IMR-90 (cell line): ENCODE data around the gene LTBP2. TPM values are rescaled to one million over a fixed set of nuclear protein-coding genes. Genes with fewer than 3 reads are reported as not detected.
A peak's percentile ranks its signal among the peaks of the same experiment; 100 is the strongest.

ENCODE experiments used
- ATAC-seq: fragments of 200-7000 bp; cut with Tn5 transposase; 2 replicates; pipeline ENCODE4 v1.9.1; 2020; ENCODE audit warnings: low read depth, mild to moderate bottlenecking, moderate library complexity
- Bru-seq: library from RNA; stranded (reverse); fragments of 400-500 nt; gene quantifications from one replicate; lab custom pipeline; 2021; lab: Mats Ljungman, UMichigan
- BruChase-seq, 2 experiments: library from RNA; stranded (reverse); fragments of 400-500 nt; gene quantifications; one replicate each; lab custom pipeline; 2021; lab: Mats Ljungman, UMichigan
- BruUV-seq: library from RNA; stranded (reverse); fragments of 400-500 nt; replicated peaks from 2 replicates; lab custom pipeline; 2021; lab: Mats Ljungman, UMichigan
- CTCF ChIA-PET: fragments of 300-600 bp; formaldehyde crosslinking; extraction: SDS; loops from one replicate; lab custom pipeline; 2021; ENCODE audit warnings: antibody characterized with exemption; lab: Yijun Ruan, JAX
- POLR2A ChIA-PET: fragments of 300-600 bp; sonication (Branson Sonifier 250); formaldehyde crosslinking; loops from one replicate; lab custom pipeline; 2022; ENCODE audit warnings: antibody characterized with exemption; ENCODE audit not compliant: unreplicated experiment; lab: Charles Lee
- DNase-seq: peaks from one replicate; pipeline ENCODE4 v3.0.0; 2013
- H2AFZ ChIP-seq: replicated peaks from 2 replicates; pipeline ENCODE3; 2013; ENCODE audit warnings: low read length, mild to moderate bottlenecking; ENCODE audit not compliant: poor library complexity
- H2AK5ac ChIP-seq: 2 replicates; pipeline ENCODE4 v1.6.1; 2013; ENCODE audit warnings: low read depth, low read length, inconsistent platforms
- H2AK9ac ChIP-seq: replicated peaks from 2 replicates; pipeline ENCODE3; 2013; ENCODE audit warnings: mild to moderate bottlenecking, low read depth, low read length, moderate library complexity; ENCODE audit not compliant: poor library complexity
- H2BK120ac ChIP-seq: 2 replicates; pipeline ENCODE4 v1.6.1; 2013; ENCODE audit warnings: low read depth, low read length, inconsistent platforms
- H2BK15ac ChIP-seq: 3 replicates; pipeline ENCODE4 v1.6.1; 2013; ENCODE audit warnings: low read depth, low read length, inconsistent platforms
- H2BK20ac ChIP-seq: 2 replicates; pipeline ENCODE4 v1.6.1; 2013; ENCODE audit warnings: low read depth, mild to moderate bottlenecking, inconsistent platforms, low read length, moderate library complexity
- H2BK5ac ChIP-seq: 2 replicates; pipeline ENCODE4 v1.6.1; 2013; ENCODE audit warnings: mild to moderate bottlenecking, low read depth, low read length, inconsistent platforms; ENCODE audit not compliant: poor library complexity, severe bottlenecking
- H3K14ac ChIP-seq: replicated peaks from 2 replicates; pipeline ENCODE4 v1.6.1; 2013; ENCODE audit warnings: low read depth, low read length, inconsistent platforms
- H3K18ac ChIP-seq: 2 replicates; pipeline ENCODE4 v1.6.1; 2013; ENCODE audit warnings: low read depth, low read length, control low read depth
- H3K23ac ChIP-seq: 2 replicates; pipeline ENCODE4 v1.6.1; 2013; ENCODE audit warnings: low read depth, low read length, inconsistent platforms
- H3K27ac ChIP-seq: 2 replicates; pipeline ENCODE4 v1.5.1; 2013; ENCODE audit warnings: mild to moderate bottlenecking, control low read depth, low read length; ENCODE audit not compliant: insufficient read depth
- H3K27me3 ChIP-seq: 2 replicates; pipeline ENCODE4 v1.6.1; 2013; ENCODE audit warnings: low read length; ENCODE audit not compliant: control insufficient read depth, insufficient read depth
- H3K36me3 ChIP-seq: 2 replicates; pipeline ENCODE4 v1.6.1; 2013; ENCODE audit warnings: low read length, mixed read lengths; ENCODE audit not compliant: control insufficient read depth, insufficient read depth
- H3K4ac ChIP-seq: 2 replicates; pipeline ENCODE4 v1.6.1; 2013; ENCODE audit warnings: low read depth, low read length, inconsistent platforms
- H3K4me1 ChIP-seq: 2 replicates; pipeline ENCODE4 v1.6.1; 2013; ENCODE audit warnings: low read length, mixed read lengths; ENCODE audit not compliant: control insufficient read depth, insufficient read depth
- H3K4me2 ChIP-seq: 2 replicates; pipeline ENCODE4 v1.6.1; 2013; ENCODE audit warnings: low read depth, mild to moderate bottlenecking, control low read depth, low read length, moderate library complexity
- H3K4me3 ChIP-seq: 2 replicates; pipeline ENCODE4 v1.5.1; 2013; ENCODE audit warnings: low read depth, mild to moderate bottlenecking, control low read depth, low read length, moderate library complexity; ENCODE audit not compliant: insufficient read depth
- H3K56ac ChIP-seq: 2 replicates; pipeline ENCODE4 v1.6.1; 2013; ENCODE audit warnings: low read length, inconsistent platforms; ENCODE audit not compliant: insufficient read depth; ENCODE audit errors: extremely low read depth
- H3K79me1 ChIP-seq, 2 experiments: 2 replicates each; pipeline ENCODE4 v1.6.1; 2013; ENCODE audit warnings: low read length in 2 of 2, inconsistent platforms in 1 of 2, low read depth in 1 of 2
- H3K9ac ChIP-seq: 2 replicates; pipeline ENCODE4 v1.6.1; 2013; ENCODE audit warnings: low read depth, low read length, control low read depth
- H3K9me1 ChIP-seq: 2 replicates; pipeline ENCODE4 v1.6.1; 2013; ENCODE audit warnings: low read length, inconsistent platforms; ENCODE audit not compliant: insufficient read depth
- H3K9me3 ChIP-seq: 2 replicates; pipeline ENCODE4 v1.6.1; 2013; ENCODE audit warnings: low read length; ENCODE audit not compliant: control insufficient read depth, insufficient read depth
- H4K20me1 ChIP-seq: 2 replicates; pipeline ENCODE4 v1.6.1; 2013; ENCODE audit warnings: low read length, inconsistent platforms; ENCODE audit not compliant: insufficient read depth
- H4K5ac ChIP-seq: 2 replicates; pipeline ENCODE4 v1.6.1; 2013; ENCODE audit warnings: mild to moderate bottlenecking, low read depth, low read length, control low read depth
- H4K8ac ChIP-seq, 2 experiments: 2 replicates each; pipeline ENCODE4 v1.6.1; 2013; ENCODE audit warnings: low read depth in 2 of 2, low read length in 2 of 2, control low read depth in 1 of 2, inconsistent platforms in 1 of 2
- H4K91ac ChIP-seq: 2 replicates; pipeline ENCODE4 v1.6.1; 2013; ENCODE audit warnings: low read depth, low read length, inconsistent platforms; ENCODE audit not compliant: insufficient read depth
- CEBPB ChIP-seq: IDR thresholded peaks from 2 replicates; pipeline ENCODE4 v1.6.1; 2012; ENCODE audit warnings: low read depth, low read length, improper control_type of control experiment
- MAFK ChIP-seq: IDR thresholded peaks from 2 replicates; pipeline ENCODE4 v1.6.1; 2012; ENCODE audit warnings: low read depth, low read length, improper control_type of control experiment
- MAZ ChIP-seq: IDR thresholded peaks from 2 replicates; pipeline ENCODE4 v1.6.1; 2012; ENCODE audit warnings: low read depth, mild to moderate bottlenecking, low read length, improper control_type of control experiment, moderate library complexity, borderline replicate concordance
- MXI1 ChIP-seq: IDR thresholded peaks from 2 replicates; pipeline ENCODE4 v1.6.1; 2012; ENCODE audit warnings: low read depth, mild to moderate bottlenecking, low read length, moderate library complexity, borderline replicate concordance
- SMC3 ChIP-seq: fragments of 150-350 bp; IDR thresholded peaks from 2 replicates; pipeline ENCODE4 v1.6.1; 2016; ENCODE audit warnings: low read depth, mild to moderate bottlenecking, antibody characterized with exemption, low read length, moderate library complexity
- WGBS, 2 experiments: methylation state at CpG; one replicate each; pipeline versions ENCODE4 v1.1.5 to v1.1.7; 2013; ENCODE audit warnings: missing lambda C conversion rate in 2 of 2; ENCODE audit not compliant: insufficient read length in 1 of 2; ENCODE audit errors: extremely low coverage in 2 of 2; 5-methylcytosine and 5-hydroxymethylcytosine counted together
- dilution Hi-C: fragments of 300-500 bp; cut with HindIII; formaldehyde crosslinking; loops from one replicate; pipeline ENCODE4 v1.14.3; 2018; ENCODE audit warnings: low sequenced_read_pairs; ENCODE audit not compliant: unreplicated experiment
- in situ Hi-C: fragments of 300-500 bp; cut with MboI; formaldehyde crosslinking; loops from 3 replicates; pipeline ENCODE4 v1.14.3; 2019; ENCODE audit warnings: low sequenced_read_pairs, inconsistent platforms, mixed read lengths
- intact Hi-C: fragments of 100-400 bp; cut with micrococcal nuclease; formaldehyde crosslinking; loops from 2 replicates; pipeline ENCODE4 v1.10.0; 2022
- long read RNA-seq: library from polyadenylated mRNA; unstranded; transcript quantifications from one replicate; pipeline ENCODE4 v2.0.0, GENCODE V29; 2021; ENCODE audit not compliant: unreplicated experiment
- polyA plus RNA-seq, 3 experiments: library from polyadenylated mRNA; depleted of rRNA; stranded (reverse); fragments of >200 nt; gene quantifications; 2 replicates each; pipeline ENCODE4 v1.2.3, GENCODE V29; 2012; ENCODE audit warnings: low replicate concordance in 1 of 3
- total RNA-seq: library from RNA; depleted of rRNA; stranded (reverse); fragments of >200 nt; gene quantifications from 2 replicates; pipeline ENCODE4 v1.2.3, GENCODE V29; 2012; rRNA removed

Gene LTBP2
- total RNA-seq (23.8 and 26.7 TPM in 2 replicates), polyA plus RNA-seq (2012; rRNA removed) (79.3 and 81.8 TPM in 2 replicates), Bru-seq, nascent RNA (percentile 71 among the genes with signal in this experiment), BruChase-seq, experiment 1, labeled RNA remaining after a 6-hour chase (percentile 67 among the genes with signal in this experiment), BruChase-seq, experiment 2, labeled RNA remaining after a 2-hour chase (percentile 71 among the genes with signal in this experiment)
- polyA plus RNA-seq (2012; cell fraction: cytosol; rRNA removed): 49.1 and 65.1 TPM in 2 replicates
- 57.1 and 111 TPM in 2 replicates for polyA plus RNA-seq (2012; cell fraction: nucleus; rRNA removed; ENCODE audit: low replicate concordance)
- long read RNA-seq, transcript LTBP2-203 (2 exons, 863 nt): major isoform, 9 of 146 reads
- long read RNA-seq, partial matches to known transcripts: 117 of 146 reads
- long read RNA-seq, other reads (novel, unspliced or antisense): 20 of 146 reads

GRCh38 chr14:74611650-74612349, at the start of gene LTBP2:
Gene LTBP2, minus strand, starts transcription at chr14:74612237. Its CDS starts 293 bp downstream, at chr14:74611944.
- in situ Hi-C loops: no loop called here

More at GRCh38 chr14:74611650-74612349, at the start of gene LTBP2:
- peak within 1 kb of the TSS; percentile 92 for H2AFZ ChIP-seq
- H2AK9ac ChIP-seq: peak within 1 kb of the TSS; percentile 83
- intact Hi-C loops (no loop called here), dilution Hi-C loops (no loop called here)
- TF ChIP-seq MXI1: no peak; the same call in 1 of the 2 replicates
- no peak for TF ChIP-seq MAZ
- no peak for TF ChIP-seq CEBPB
- TF ChIP-seq MAFK: no peak
- no peak for TF ChIP-seq SMC3
- H4K20me1 ChIP-seq: peaks cover 11% of the 10 kb centered on the region; the same call in 1 of the 2 replicates
- WGBS, 2 experiments: 0% methylated on average over 37 of the region's 70 CpGs; no CpG with 5 or more reads in 1 of the 2 experiments
- no peaks in the 10 kb centered on the region for H3K27me3 ChIP-seq
- peak within 1 kb of the TSS; percentile 95 for H3K27ac ChIP-seq
- POLR2A ChIA-PET: interaction anchor here (0.6 to 2.7 kb wide), 3 partner anchors 40 to 122 kb away, joined by 3 to 9 read pairs (median 5); no protein-coding TSS in a partner anchor
- peaks cover 2 to 52% of the 10 kb centered on the region in 2 experiments; a peak in 2 of 4 replicates for H3K79me1 ChIP-seq
- H3K9ac ChIP-seq: peak within 1 kb of the TSS; percentile 91
- H3K14ac ChIP-seq: peak within 1 kb of the TSS; percentile 90
- BruUV-seq: TSS peak; percentile 98
- peak within 1 kb of the TSS; percentile 85 for H4K91ac ChIP-seq
- DNase-seq (peak; percentile 31), ATAC-seq (peak; percentile 15)
- H3K4ac ChIP-seq: peak within 1 kb of the TSS; percentile 90
- peak within 1 kb of the TSS; percentile 83 for H3K4me2 ChIP-seq
- peak within 1 kb of the TSS; percentile 73 to 76; a peak in 3 of 4 replicates for H4K8ac ChIP-seq
- peak within 1 kb of the TSS; percentile 52; the same call in 1 of the 2 replicates for H3K56ac ChIP-seq
- H2BK20ac ChIP-seq: no peak within 1 kb of the TSS
- peaks cover 19% of the 10 kb centered on the region for H3K4me1 ChIP-seq
- H2BK5ac ChIP-seq: peak within 1 kb of the TSS; percentile 94
- peak within 1 kb of the TSS; percentile 70 for H3K23ac ChIP-seq
- peak within 1 kb of the TSS; percentile 83 for H3K18ac ChIP-seq
- no peaks in the 10 kb centered on the region for H3K9me3 ChIP-seq
- peak within 1 kb of the TSS; percentile 89 for H4K5ac ChIP-seq
- H2BK15ac ChIP-seq: no peak within 1 kb of the TSS; the same call in 2 of the 3 replicates
- no peaks in the 10 kb centered on the region for H3K36me3 ChIP-seq
- H2BK120ac ChIP-seq: peak within 1 kb of the TSS; percentile 85
- H2AK5ac ChIP-seq: 0 out of 2 replicates have a peak within 1 kb of the TSS, but pooled peaks have one; percentile 17
- H3K9me1 ChIP-seq: peaks cover 24% of the 10 kb centered on the region
- peak within 1 kb of the TSS; percentile 87 for H3K4me3 ChIP-seq
- CTCF ChIA-PET: interaction anchor here (0.6 to 1.8 kb wide), 8 partner anchors 12 to 150 kb away, joined by 3 to 6 read pairs (median 3); no protein-coding TSS in a partner anchor
